GM21360 (cell line): ENCODE measurements around the gene PIK3AP1.
"Not testable (repeated sequence)": the region's sequence is repeated elsewhere in the genome, so short reads cannot be mapped to it uniquely, and the experiment has no call there.

Experiments used
- ATAC-seq: cut with Tn5 transposase; IDR thresholded peaks from one replicate; pipeline ENCODE4 v1.9.1; 2021; ENCODE audit warnings: mild to moderate bottlenecking, moderate library complexity; ENCODE audit not compliant: unreplicated experiment

The PIK3AP1 gene

GRCh38 chr10:96720422-96721206 is at the start of gene PIK3AP1:
TSS of gene PIK3AP1 (minus strand) at chr10:96720514. CDS start at chr10:96720394, 120 bp downstream.
- peak; percentile 51 for ATAC-seq

GRCh38 chr10:96768136-96768535 is 47.8 kb upstream of the PIK3AP1 start:
- ATAC-seq: no peak

- ATAC-seq: no peak
Observed at GRCh38 chr10:96767611-96768010, 47.3 kb upstream of the PIK3AP1 start.

GRCh38 chr10:96765406-96766240 is 45.3 kb upstream of the PIK3AP1 start:
- ATAC-seq: no peak

- peak; percentile 56 for ATAC-seq
Observed at GRCh38 chr10:96764425-96765060, 44.2 kb upstream of the PIK3AP1 start.

GRCh38 chr10:96758423-96758822 is 38.1 kb upstream of the PIK3AP1 start:
- ATAC-seq: peak; percentile 74

GRCh38 chr10:96756111-96756903 is 36.0 kb upstream of the PIK3AP1 start:
- no peak for ATAC-seq

GRCh38 chr10:96753956-96754355 is 33.6 kb upstream of the PIK3AP1 start:
- no peak for ATAC-seq

GRCh38 chr10:96752375-96752774 is 32.1 kb upstream of the PIK3AP1 start:
- ATAC-seq: no peak

- ATAC-seq: not testable (repeated sequence)
Observed at GRCh38 chr10:96750316-96750715, 30.0 kb upstream of the PIK3AP1 start.

GRCh38 chr10:96747734-96748550 is 27.6 kb upstream of the PIK3AP1 start:
- peak; percentile 87 for ATAC-seq

- no peak for ATAC-seq
Observed at GRCh38 chr10:96746503-96746902, 26.2 kb upstream of the PIK3AP1 start.

- ATAC-seq: no peak
Observed at GRCh38 chr10:96745950-96746349, 25.6 kb upstream of the PIK3AP1 start.

- ATAC-seq: no peak
Observed at GRCh38 chr10:96743988-96744585, 23.8 kb upstream of the PIK3AP1 start.

GRCh38 chr10:96741557-96741956 is 21.2 kb upstream of the PIK3AP1 start:
- ATAC-seq: not testable (repeated sequence)

GRCh38 chr10:96740579-96741281 is 20.4 kb upstream of the PIK3AP1 start:
- no peak for ATAC-seq

GRCh38 chr10:96740141-96740540 is 19.8 kb upstream of the PIK3AP1 start:
- no peak for ATAC-seq

GRCh38 chr10:96737307-96737902 is 17.1 kb upstream of the PIK3AP1 start:
- ATAC-seq: peak; percentile 69
